OCI-LY7 (cell line): Measurements from ENCODE around the gene TLR7.

ENCODE experiments used
- EZH2phosphoT487 ChIP-seq: fragments of 200-600 bp; sonication (generic); IDR thresholded peaks from 2 replicates; pipeline ENCODE4 v1.6.1; 2018; ENCODE audit warnings: low read depth, borderline replicate concordance, mild to moderate bottlenecking, mixed run types, antibody characterized with exemption, low read length, moderate library complexity, mixed read lengths
- TF ChIP-seq, protein P1 (sequence below): fragments of 200-600 bp; sonication (generic); conservative IDR thresholded peaks from 2 replicates; pipeline ENCODE4 v1.5.1; 2014; ENCODE audit warnings: mild to moderate bottlenecking, antibody characterized with exemption, low read length, moderate library complexity, mixed read lengths

DNA sequence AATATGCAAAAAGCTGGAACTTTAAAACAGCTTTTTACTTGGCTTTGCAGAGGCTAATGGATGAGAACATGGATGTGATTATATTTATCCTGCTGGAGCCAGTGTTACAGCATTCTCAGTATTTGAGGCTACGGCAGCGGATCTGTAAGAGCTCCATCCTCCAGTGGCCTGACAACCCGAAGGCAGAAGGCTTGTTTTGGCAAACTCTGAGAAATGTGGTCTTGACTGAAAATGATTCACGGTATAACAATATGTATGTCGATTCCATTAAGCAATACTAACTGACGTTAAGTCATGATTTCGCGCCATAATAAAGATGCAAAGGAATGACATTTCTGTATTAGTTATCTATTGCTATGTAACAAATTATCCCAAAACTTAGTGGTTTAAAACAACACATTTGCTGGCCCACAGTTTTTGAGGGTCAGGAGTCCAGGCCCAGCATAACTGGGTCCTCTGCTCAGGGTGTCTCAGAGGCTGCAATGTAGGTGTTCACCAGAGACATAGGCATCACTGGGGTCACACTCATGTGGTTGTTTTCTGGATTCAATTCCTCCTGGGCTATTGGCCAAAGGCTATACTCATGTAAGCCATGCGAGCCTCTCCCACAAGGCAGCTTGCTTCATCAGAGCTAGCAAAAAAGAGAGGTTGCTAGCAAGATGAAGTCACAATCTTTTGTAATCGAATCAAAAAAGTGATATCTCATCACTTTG lies 55.2 kb downstream of the TLR7 start:
- TF ChIP-seq, protein P1, sequence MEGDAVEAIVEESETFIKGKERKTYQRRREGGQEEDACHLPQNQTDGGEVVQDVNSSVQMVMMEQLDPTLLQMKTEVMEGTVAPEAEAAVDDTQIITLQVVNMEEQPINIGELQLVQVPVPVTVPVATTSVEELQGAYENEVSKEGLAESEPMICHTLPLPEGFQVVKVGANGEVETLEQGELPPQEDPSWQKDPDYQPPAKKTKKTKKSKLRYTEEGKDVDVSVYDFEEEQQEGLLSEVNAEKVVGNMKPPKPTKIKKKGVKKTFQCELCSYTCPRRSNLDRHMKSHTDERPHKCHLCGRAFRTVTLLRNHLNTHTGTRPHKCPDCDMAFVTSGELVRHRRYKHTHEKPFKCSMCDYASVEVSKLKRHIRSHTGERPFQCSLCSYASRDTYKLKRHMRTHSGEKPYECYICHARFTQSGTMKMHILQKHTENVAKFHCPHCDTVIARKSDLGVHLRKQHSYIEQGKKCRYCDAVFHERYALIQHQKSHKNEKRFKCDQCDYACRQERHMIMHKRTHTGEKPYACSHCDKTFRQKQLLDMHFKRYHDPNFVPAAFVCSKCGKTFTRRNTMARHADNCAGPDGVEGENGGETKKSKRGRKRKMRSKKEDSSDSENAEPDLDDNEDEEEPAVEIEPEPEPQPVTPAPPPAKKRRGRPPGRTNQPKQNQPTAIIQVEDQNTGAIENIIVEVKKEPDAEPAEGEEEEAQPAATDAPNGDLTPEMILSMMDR = no peak
- TF ChIP-seq EZH2phosphoT487 = no peak
